MCF 10A (cell line): ENCODE results near the gene GASK1A. TPM values are rescaled to one million over a fixed set of nuclear protein-coding genes. Genes with fewer than 3 reads are reported as not detected.

Experiments
- BruUV-seq: library from RNA; stranded (reverse); fragments of 400-500 nt; replicated peaks from 2 replicates; lab custom pipeline; 2021; lab: Mats Ljungman, UMichigan
- CTCF ChIA-PET: fragments of 300-600 bp; sonication (Branson Sonifier 250); formaldehyde crosslinking; extraction: SDS; loops from one replicate; lab custom pipeline; 2021; ENCODE audit warnings: antibody characterized with exemption, inconsistent platforms; lab: Yijun Ruan, JAX
- POLR2A ChIA-PET: fragments of 300-600, 350-650 bp; sonication (Branson Sonifier 250); formaldehyde crosslinking; extraction: SDS; loops from one replicate; lab custom pipeline; 2020; ENCODE audit warnings: antibody characterized with exemption, inconsistent platforms; lab: Yijun Ruan, JAX
- DNase-seq: peaks from one replicate; pipeline ENCODE4 v3.0.0-alpha.2; 2018; ENCODE audit not compliant: unreplicated experiment
- H3K27ac Mint-ChIP-seq: one replicate; pipeline ENCODE4 v1.8.0; 2022; ENCODE audit warnings: mild to moderate bottlenecking, low read depth, mixed read lengths; ENCODE audit not compliant: unreplicated experiment
- H3K27me3 Mint-ChIP-seq: one replicate; pipeline ENCODE4 v1.8.0; 2022; ENCODE audit warnings: mixed read lengths; ENCODE audit not compliant: insufficient read depth, unreplicated experiment
- H3K36me3 Mint-ChIP-seq: one replicate; pipeline ENCODE4 v1.8.0; 2022; ENCODE audit warnings: mild to moderate bottlenecking, moderate library complexity, mixed read lengths; ENCODE audit not compliant: insufficient read depth, unreplicated experiment
- H3K4me1 Mint-ChIP-seq: one replicate; pipeline ENCODE4 v1.8.0; 2022; ENCODE audit warnings: mixed read lengths; ENCODE audit not compliant: insufficient read depth, unreplicated experiment
- H3K4me3 Mint-ChIP-seq: one replicate; pipeline ENCODE4 v1.8.0; 2022; ENCODE audit warnings: mild to moderate bottlenecking, moderate library complexity, mixed read lengths; ENCODE audit not compliant: unreplicated experiment
- H3K9me3 Mint-ChIP-seq: one replicate; pipeline ENCODE4 v1.8.0; 2022; ENCODE audit warnings: mixed read lengths; ENCODE audit not compliant: unreplicated experiment
- CTCF ChIP-seq: fragments of 200-600 bp; IDR thresholded peaks from one replicate; pipeline ENCODE4 v1.8.0; 2022; ENCODE audit warnings: antibody characterized with exemption, mild to moderate bottlenecking; ENCODE audit not compliant: unreplicated experiment
- intact Hi-C: fragments of 100-400 bp; cut with micrococcal nuclease; formaldehyde crosslinking; loops from 2 replicates; pipeline ENCODE4 v1.14.1; 2022
- total RNA-seq: library from RNA; stranded (reverse); gene quantifications from 2 replicates; pipeline ENCODE4 v1.2.3, GENCODE V29; 2022

Gene GASK1A
- total RNA-seq, 1 experiment from 2014 or later = not detected

GRCh38 chr3:42988566-42988965, 9.5 kb downstream of the GASK1A start:
- TF ChIP-seq CTCF = no peak

GRCh38 chr3:42991341-42992315, 12.5 kb downstream of the GASK1A start:
- ChIA-PET CTCF (interaction anchor here (1.2 kb wide), 1 partner anchor 30 kb away, joined by 3 read pairs; no protein-coding TSS in a partner anchor), POLR2A (no interaction called here)
- intact Hi-C loops = no loop called here
- Mint-ChIP-seq H3K36me3 (no peaks in the 10 kb centered on the region), H3K27ac (no peak overlapping the region), H3K27me3 (peaks cover 6% of the 10 kb centered on the region), H3K4me3 (no peak overlapping the region), H3K4me1 (no peaks in the 10 kb centered on the region), H3K9me3 (no peaks in the 10 kb centered on the region)
- no peak for TF ChIP-seq CTCF
- DNase-seq = no peak
- no TSS peak for BruUV-seq

More at GRCh38 chr3:42988566-42988965, 9.5 kb downstream of the GASK1A start:
- Mint-ChIP-seq H3K27me3 (peaks cover 13% of the 10 kb centered on the region), H3K4me1 (no peaks in the 10 kb centered on the region), H3K4me3 (no peak overlapping the region), H3K9me3 (no peaks in the 10 kb centered on the region), H3K27ac (no peak overlapping the region), H3K36me3 (no peaks in the 10 kb centered on the region)
- DNase-seq = no peak
- intact Hi-C loops = no loop called here
- CTCF ChIA-PET = interaction anchor here (0.5 to 1.1 kb wide), 2 partner anchors 86 to 1191 kb away, joined by 3 read pairs; no protein-coding TSS in a partner anchor
- POLR2A ChIA-PET = no interaction called here
- BruUV-seq = no TSS peak

- no peaks in the 10 kb centered on the region for H3K9me3 Mint-ChIP-seq
- H3K4me1 Mint-ChIP-seq = peaks cover 7% of the 10 kb centered on the region
- CTCF ChIA-PET = no interaction called here
- POLR2A ChIA-PET = no interaction called here
- no peak for TF ChIP-seq CTCF
- no TSS peak for BruUV-seq
- H3K27ac Mint-ChIP-seq = no peak overlapping the region
- no peak for DNase-seq
- intact Hi-C loops = no loop called here
- H3K4me3 Mint-ChIP-seq = no peak overlapping the region
- H3K27me3 Mint-ChIP-seq = no peaks in the 10 kb centered on the region
- no peaks in the 10 kb centered on the region for H3K36me3 Mint-ChIP-seq
Measured at GRCh38 chr3:42994595-42994994, 15.5 kb downstream of the GASK1A start.

GRCh38 chr3:42996021-42996420, 16.9 kb downstream of the GASK1A start:
- ChIA-PET CTCF (no interaction called here), POLR2A (no interaction called here)
- Mint-ChIP-seq H3K36me3 (no peaks in the 10 kb centered on the region), H3K9me3 (no peaks in the 10 kb centered on the region), H3K27ac (no peak overlapping the region), H3K27me3 (no peaks in the 10 kb centered on the region), H3K4me1 (peaks cover 21% of the 10 kb centered on the region), H3K4me3 (no peak overlapping the region)
- intact Hi-C loops = no loop called here
- DNase-seq = no peak
- no peak for TF ChIP-seq CTCF
- BruUV-seq = no TSS peak
